IMR-90 (cell line): ENCODE measurements around the gene IRS4. TPM values are rescaled to one million over a fixed set of nuclear protein-coding genes. Genes with fewer than 3 reads are reported as not detected.

Experiments
- ATAC-seq: fragments of 200-7000 bp; cut with Tn5 transposase; 2 replicates; pipeline ENCODE4 v1.9.1; 2020; ENCODE audit warnings: low read depth, mild to moderate bottlenecking, moderate library complexity
- BruUV-seq: library from RNA; stranded (reverse); fragments of 400-500 nt; replicated peaks from 2 replicates; lab custom pipeline; 2021; lab: Mats Ljungman, UMichigan
- CTCF ChIA-PET: fragments of 300-600 bp; formaldehyde crosslinking; extraction: SDS; loops from one replicate; lab custom pipeline; 2021; ENCODE audit warnings: antibody characterized with exemption; lab: Yijun Ruan, JAX
- POLR2A ChIA-PET: fragments of 300-600 bp; sonication (Branson Sonifier 250); formaldehyde crosslinking; loops from one replicate; lab custom pipeline; 2022; ENCODE audit warnings: antibody characterized with exemption; ENCODE audit not compliant: unreplicated experiment; lab: Charles Lee
- DNase-seq: peaks from one replicate; pipeline ENCODE4 v3.0.0; 2013
- H2AFZ ChIP-seq: replicated peaks from 2 replicates; pipeline ENCODE3; 2013; ENCODE audit warnings: low read length, mild to moderate bottlenecking; ENCODE audit not compliant: poor library complexity
- H2AK5ac ChIP-seq: 2 replicates; pipeline ENCODE4 v1.6.1; 2013; ENCODE audit warnings: low read depth, low read length, inconsistent platforms
- H2AK9ac ChIP-seq: replicated peaks from 2 replicates; pipeline ENCODE3; 2013; ENCODE audit warnings: mild to moderate bottlenecking, low read depth, low read length, moderate library complexity; ENCODE audit not compliant: poor library complexity
- H2BK120ac ChIP-seq: 2 replicates; pipeline ENCODE4 v1.6.1; 2013; ENCODE audit warnings: low read depth, low read length, inconsistent platforms
- H2BK15ac ChIP-seq: 3 replicates; pipeline ENCODE4 v1.6.1; 2013; ENCODE audit warnings: low read depth, low read length, inconsistent platforms
- H2BK20ac ChIP-seq: 2 replicates; pipeline ENCODE4 v1.6.1; 2013; ENCODE audit warnings: low read depth, mild to moderate bottlenecking, inconsistent platforms, low read length, moderate library complexity
- H2BK5ac ChIP-seq: 2 replicates; pipeline ENCODE4 v1.6.1; 2013; ENCODE audit warnings: mild to moderate bottlenecking, low read depth, low read length, inconsistent platforms; ENCODE audit not compliant: poor library complexity, severe bottlenecking
- H3K14ac ChIP-seq: replicated peaks from 2 replicates; pipeline ENCODE4 v1.6.1; 2013; ENCODE audit warnings: low read depth, low read length, inconsistent platforms
- H3K18ac ChIP-seq: 2 replicates; pipeline ENCODE4 v1.6.1; 2013; ENCODE audit warnings: low read depth, low read length, control low read depth
- H3K23ac ChIP-seq: 2 replicates; pipeline ENCODE4 v1.6.1; 2013; ENCODE audit warnings: low read depth, low read length, inconsistent platforms
- H3K27ac ChIP-seq: 2 replicates; pipeline ENCODE4 v1.5.1; 2013; ENCODE audit warnings: mild to moderate bottlenecking, control low read depth, low read length; ENCODE audit not compliant: insufficient read depth
- H3K27me3 ChIP-seq: 2 replicates; pipeline ENCODE4 v1.6.1; 2013; ENCODE audit warnings: low read length; ENCODE audit not compliant: control insufficient read depth, insufficient read depth
- H3K36me3 ChIP-seq: 2 replicates; pipeline ENCODE4 v1.6.1; 2013; ENCODE audit warnings: low read length, mixed read lengths; ENCODE audit not compliant: control insufficient read depth, insufficient read depth
- H3K4ac ChIP-seq: 2 replicates; pipeline ENCODE4 v1.6.1; 2013; ENCODE audit warnings: low read depth, low read length, inconsistent platforms
- H3K4me1 ChIP-seq: 2 replicates; pipeline ENCODE4 v1.6.1; 2013; ENCODE audit warnings: low read length, mixed read lengths; ENCODE audit not compliant: control insufficient read depth, insufficient read depth
- H3K4me2 ChIP-seq: 2 replicates; pipeline ENCODE4 v1.6.1; 2013; ENCODE audit warnings: low read depth, mild to moderate bottlenecking, control low read depth, low read length, moderate library complexity
- H3K4me3 ChIP-seq: 2 replicates; pipeline ENCODE4 v1.5.1; 2013; ENCODE audit warnings: low read depth, mild to moderate bottlenecking, control low read depth, low read length, moderate library complexity; ENCODE audit not compliant: insufficient read depth
- H3K56ac ChIP-seq: 2 replicates; pipeline ENCODE4 v1.6.1; 2013; ENCODE audit warnings: low read length, inconsistent platforms; ENCODE audit not compliant: insufficient read depth; ENCODE audit errors: extremely low read depth
- H3K79me1 ChIP-seq, 2 experiments: 2 replicates each; pipeline ENCODE4 v1.6.1; 2013; ENCODE audit warnings: low read length in 2 of 2, inconsistent platforms in 1 of 2, low read depth in 1 of 2
- H3K9ac ChIP-seq: 2 replicates; pipeline ENCODE4 v1.6.1; 2013; ENCODE audit warnings: low read depth, low read length, control low read depth
- H3K9me1 ChIP-seq: 2 replicates; pipeline ENCODE4 v1.6.1; 2013; ENCODE audit warnings: low read length, inconsistent platforms; ENCODE audit not compliant: insufficient read depth
- H3K9me3 ChIP-seq: 2 replicates; pipeline ENCODE4 v1.6.1; 2013; ENCODE audit warnings: low read length; ENCODE audit not compliant: control insufficient read depth, insufficient read depth
- H4K20me1 ChIP-seq: 2 replicates; pipeline ENCODE4 v1.6.1; 2013; ENCODE audit warnings: low read length, inconsistent platforms; ENCODE audit not compliant: insufficient read depth
- H4K5ac ChIP-seq: 2 replicates; pipeline ENCODE4 v1.6.1; 2013; ENCODE audit warnings: mild to moderate bottlenecking, low read depth, low read length, control low read depth
- H4K8ac ChIP-seq, 2 experiments: 2 replicates each; pipeline ENCODE4 v1.6.1; 2013; ENCODE audit warnings: low read depth in 2 of 2, low read length in 2 of 2, control low read depth in 1 of 2, inconsistent platforms in 1 of 2
- H4K91ac ChIP-seq: 2 replicates; pipeline ENCODE4 v1.6.1; 2013; ENCODE audit warnings: low read depth, low read length, inconsistent platforms; ENCODE audit not compliant: insufficient read depth
- BHLHE40 ChIP-seq: fragments of 150-350 bp; IDR thresholded peaks from 2 replicates; pipeline ENCODE4 v1.6.1; 2016; ENCODE audit warnings: mild to moderate bottlenecking, low read depth, low read length
- CEBPB ChIP-seq: IDR thresholded peaks from 2 replicates; pipeline ENCODE4 v1.6.1; 2012; ENCODE audit warnings: low read depth, low read length, improper control_type of control experiment
- CHD1 ChIP-seq: IDR thresholded peaks from 2 replicates; pipeline ENCODE4 v1.6.1; 2012; ENCODE audit warnings: low read depth, low read length, improper control_type of control experiment
- CTCF ChIP-seq: conservative IDR thresholded peaks from 2 replicates; pipeline ENCODE4 v1.5.1; 2012; ENCODE audit warnings: mild to moderate bottlenecking, low read depth, low read length, improper control_type of control experiment
- ELK1 ChIP-seq: fragments of 150-350 bp; IDR thresholded peaks from 2 replicates; pipeline ENCODE4 v1.6.1; 2016; ENCODE audit warnings: low read depth, mild to moderate bottlenecking, low read length, moderate library complexity, borderline replicate concordance
- FOS ChIP-seq: fragments of 150-350 bp; IDR thresholded peaks from 2 replicates; pipeline ENCODE4 v1.6.1; 2016; ENCODE audit warnings: low read depth, low read length
- MAFK ChIP-seq: IDR thresholded peaks from 2 replicates; pipeline ENCODE4 v1.6.1; 2012; ENCODE audit warnings: low read depth, low read length, improper control_type of control experiment
- MAZ ChIP-seq: IDR thresholded peaks from 2 replicates; pipeline ENCODE4 v1.6.1; 2012; ENCODE audit warnings: low read depth, mild to moderate bottlenecking, low read length, improper control_type of control experiment, moderate library complexity, borderline replicate concordance
- MXI1 ChIP-seq: IDR thresholded peaks from 2 replicates; pipeline ENCODE4 v1.6.1; 2012; ENCODE audit warnings: low read depth, mild to moderate bottlenecking, low read length, moderate library complexity, borderline replicate concordance
- NFE2L2 ChIP-seq: fragments of 150-350 bp; IDR thresholded peaks from 2 replicates; pipeline ENCODE4 v1.6.1; 2016; ENCODE audit warnings: low read depth, mild to moderate bottlenecking, low read length
- POLR2A ChIP-seq: IDR thresholded peaks from 2 replicates; pipeline ENCODE4 v1.6.1; 2012; ENCODE audit warnings: mild to moderate bottlenecking, low read depth, low read length
- RAD21 ChIP-seq: IDR thresholded peaks from 2 replicates; pipeline ENCODE4 v1.6.1; 2012; ENCODE audit warnings: low read length, improper control_type of control experiment
- RCOR1 ChIP-seq: IDR thresholded peaks from 2 replicates; pipeline ENCODE4 v1.6.1; 2012; ENCODE audit warnings: mild to moderate bottlenecking, low read length, improper control_type of control experiment; ENCODE audit not compliant: insufficient replicate concordance
- RFX5 ChIP-seq: IDR thresholded peaks from 2 replicates; pipeline ENCODE4 v1.8.0; 2012; ENCODE audit warnings: low read depth, mild to moderate bottlenecking, low read length, moderate library complexity
- SMC3 ChIP-seq: fragments of 150-350 bp; IDR thresholded peaks from 2 replicates; pipeline ENCODE4 v1.6.1; 2016; ENCODE audit warnings: low read depth, mild to moderate bottlenecking, antibody characterized with exemption, low read length, moderate library complexity
- USF2 ChIP-seq: fragments of 150-350 bp; IDR thresholded peaks from 2 replicates; pipeline ENCODE4 v1.6.1; 2017; ENCODE audit warnings: mild to moderate bottlenecking, antibody characterized with exemption, low read length, low read depth
- WGBS, 2 experiments: methylation state at CpG; one replicate each; pipeline versions ENCODE4 v1.1.5 to v1.1.7; 2013; ENCODE audit warnings: missing lambda C conversion rate in 2 of 2; ENCODE audit not compliant: insufficient read length in 1 of 2; ENCODE audit errors: extremely low coverage in 2 of 2; 5-methylcytosine and 5-hydroxymethylcytosine counted together
- dilution Hi-C: fragments of 300-500 bp; cut with HindIII; formaldehyde crosslinking; loops from one replicate; pipeline ENCODE4 v1.14.3; 2018; ENCODE audit warnings: low sequenced_read_pairs; ENCODE audit not compliant: unreplicated experiment
- in situ Hi-C: fragments of 300-500 bp; cut with MboI; formaldehyde crosslinking; loops from 3 replicates; pipeline ENCODE4 v1.14.3; 2019; ENCODE audit warnings: low sequenced_read_pairs, inconsistent platforms, mixed read lengths
- intact Hi-C: fragments of 100-400 bp; cut with micrococcal nuclease; formaldehyde crosslinking; loops from 2 replicates; pipeline ENCODE4 v1.10.0; 2022
- polyA plus RNA-seq, 3 experiments: library from polyadenylated mRNA; depleted of rRNA; stranded (reverse); fragments of >200 nt; gene quantifications; 2 replicates each; pipeline ENCODE4 v1.2.3, GENCODE V29; 2012; ENCODE audit warnings: low replicate concordance in 1 of 3
- total RNA-seq: library from RNA; depleted of rRNA; stranded (reverse); fragments of >200 nt; gene quantifications from 2 replicates; pipeline ENCODE4 v1.2.3, GENCODE V29; 2012

Gene IRS4
- total and polyA plus RNA-seq, 2 of the 4 experiments (the other 2 are of a cell fraction), result 0.02 TPM; not detected in 1

- ATAC-seq (no peak), DNase-seq (no peak)
- H3K18ac ChIP-seq, result no peak overlapping the region
- no peak overlapping the region for H4K5ac ChIP-seq
- H3K4me3 ChIP-seq, result no peak overlapping the region
- no peak overlapping the region for H2BK120ac ChIP-seq
- no peak overlapping the region for H2AK9ac ChIP-seq
- H2BK15ac ChIP-seq, result no peak overlapping the region
- H3K9me1 ChIP-seq, result no peaks in the 10 kb centered on the region
- no peak overlapping the region for H3K23ac ChIP-seq
- H4K8ac ChIP-seq, result no peak overlapping the region
- in situ Hi-C loops (no loop called here), dilution Hi-C loops (no loop called here), intact Hi-C loops (no loop called here)
- no peak overlapping the region for H3K4ac ChIP-seq
- no peak overlapping the region for H3K56ac ChIP-seq
- no peak overlapping the region for H3K14ac ChIP-seq
- H3K36me3 ChIP-seq, result no peaks in the 10 kb centered on the region
- H2BK20ac ChIP-seq, result no peak overlapping the region
- no peak overlapping the region for H2BK5ac ChIP-seq
- no peaks in the 10 kb centered on the region for H3K79me1 ChIP-seq
- H3K27ac ChIP-seq, result no peak overlapping the region
- H3K4me2 ChIP-seq, result no peak overlapping the region
- no peak overlapping the region for H2AFZ ChIP-seq
- H2AK5ac ChIP-seq, result no peak overlapping the region
- H3K27me3 ChIP-seq, result peaks cover 41% of the 10 kb centered on the region
- no peaks in the 10 kb centered on the region for H3K4me1 ChIP-seq
- CTCF ChIA-PET, result no interaction called here
- no peak overlapping the region for H4K91ac ChIP-seq
- H3K9ac ChIP-seq, result no peak overlapping the region
- no peaks in the 10 kb centered on the region for H4K20me1 ChIP-seq
- POLR2A ChIA-PET, result no interaction called here
- BruUV-seq, result no TSS peak
- H3K9me3 ChIP-seq, result peaks cover 11% of the 10 kb centered on the region; the same call in 1 of the 2 replicates
- no CpG with 5 or more reads among the region's 2 CpGs for WGBS, 2 experiments
- TF ChIP-seq RAD21 (no peak), BHLHE40 (no peak), CHD1 (no peak), POLR2A (no peak), ELK1 (no peak), FOS (no peak), CEBPB (no peak), RCOR1 (no peak), RFX5 (no peak), SMC3 (no peak), MAZ (no peak), NFE2L2 (no peak), CTCF (no peak), USF2 (no peak), MAFK (no peak), MXI1 (no peak)
Measured at GRCh38 chrX:108731153-108731552, 5.2 kb downstream of the IRS4 start.
